HFFc6 (cell line): ENCODE measurements around the gene TSPAN32. TPM values are rescaled to one million over a fixed set of nuclear protein-coding genes. Genes with fewer than 3 reads are reported as not detected.

ENCODE experiments used
- DNase-seq: peaks from one replicate; pipeline ENCODE4 v3.0.0-alpha.2; 2018
- H3K27ac Mint-ChIP-seq: 2 replicates; pipeline ENCODE4 v1.8.0; 2020; ENCODE audit warnings: mild to moderate bottlenecking, mixed read lengths
- H3K27me3 Mint-ChIP-seq: 2 replicates; pipeline ENCODE4 v1.8.0; 2021; ENCODE audit warnings: mild to moderate bottlenecking, moderate library complexity, mixed read lengths; ENCODE audit not compliant: insufficient read depth
- H3K36me3 Mint-ChIP-seq: 2 replicates; pipeline ENCODE4 v1.8.0; 2021; ENCODE audit warnings: low read depth, mixed read lengths
- H3K4me1 Mint-ChIP-seq: 2 replicates; pipeline ENCODE4 v1.8.0; 2020; ENCODE audit warnings: low read depth, mixed read lengths
- H3K4me3 Mint-ChIP-seq: 2 replicates; pipeline ENCODE4 v1.8.0; 2020; ENCODE audit warnings: mild to moderate bottlenecking, moderate library complexity, mixed read lengths
- H3K9me3 Mint-ChIP-seq: 2 replicates; pipeline ENCODE4 v1.8.0; 2020; ENCODE audit warnings: mild to moderate bottlenecking, mixed read lengths
- total RNA-seq, 6 experiments: library from RNA; stranded (reverse); fragmentation: NEBNext Ultra II Directional; extraction: Animal tissue kit (Norgen Biotek cat#: 25700); gene quantifications; 2 replicates in 1 of 6; 3 replicates in 5 of 6; pipeline ENCODE4 v1.2.3, GENCODE V29; 2021
- TF ChIP-seq, protein P1 (sequence below): fragments of 200-600 bp; sonication (generic); IDR thresholded peaks from 2 replicates; pipeline ENCODE4 v1.5.0; 2021; ENCODE audit warnings: antibody characterized with exemption, mild to moderate bottlenecking

The TSPAN32 gene
- total RNA-seq, 6 experiments from 2014 or later = not detected

DNA sequence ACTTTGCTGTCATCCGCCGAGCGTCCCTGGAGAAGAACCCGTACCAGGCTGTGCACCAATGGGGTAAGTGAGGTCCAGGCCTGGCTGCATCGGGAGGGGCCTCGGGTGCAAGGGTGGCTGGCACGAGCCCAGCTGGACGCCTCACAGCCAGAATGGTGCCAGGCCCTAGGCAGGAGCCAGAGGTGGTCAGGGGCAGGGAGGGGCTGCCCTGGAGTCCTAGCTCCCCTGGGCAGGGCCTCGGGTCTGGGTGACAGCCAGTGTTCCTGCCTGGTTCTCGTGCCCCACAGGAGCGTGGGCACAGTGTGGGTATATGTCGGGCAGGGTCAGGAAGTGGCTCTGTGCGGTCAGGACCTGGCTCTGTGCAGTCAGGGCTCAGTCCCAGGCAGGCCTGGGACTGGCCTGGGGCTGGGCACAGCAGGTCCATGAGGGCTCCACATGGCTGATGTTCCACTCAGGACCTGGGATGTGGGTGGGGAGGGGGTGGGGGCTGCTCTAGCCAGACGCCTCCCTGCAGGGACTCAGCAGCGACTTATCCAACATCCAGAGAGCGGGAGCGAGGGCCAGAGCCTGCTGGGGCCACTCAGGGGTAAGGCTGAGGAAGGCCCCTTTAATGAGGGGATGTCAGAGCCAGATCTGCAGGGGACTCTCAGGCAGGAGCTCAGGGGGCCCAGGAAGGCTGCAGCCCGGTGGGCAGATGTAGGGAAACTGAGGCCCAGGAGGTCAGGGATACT, 1.2 kb downstream of the TSPAN32 start:
- Mint-ChIP-seq H3K4me1 (peaks cover 14% of the 10 kb centered on the region), H3K9me3 (no peaks in the 10 kb centered on the region), H3K27me3 (no peaks in the 10 kb centered on the region; the same call in 1 of the 2 replicates), H3K36me3 (no peaks in the 10 kb centered on the region), H3K27ac (no peak overlapping the region), H3K4me3 (no peak overlapping the region)
- no peak for DNase-seq
- TF ChIP-seq, protein P1, sequence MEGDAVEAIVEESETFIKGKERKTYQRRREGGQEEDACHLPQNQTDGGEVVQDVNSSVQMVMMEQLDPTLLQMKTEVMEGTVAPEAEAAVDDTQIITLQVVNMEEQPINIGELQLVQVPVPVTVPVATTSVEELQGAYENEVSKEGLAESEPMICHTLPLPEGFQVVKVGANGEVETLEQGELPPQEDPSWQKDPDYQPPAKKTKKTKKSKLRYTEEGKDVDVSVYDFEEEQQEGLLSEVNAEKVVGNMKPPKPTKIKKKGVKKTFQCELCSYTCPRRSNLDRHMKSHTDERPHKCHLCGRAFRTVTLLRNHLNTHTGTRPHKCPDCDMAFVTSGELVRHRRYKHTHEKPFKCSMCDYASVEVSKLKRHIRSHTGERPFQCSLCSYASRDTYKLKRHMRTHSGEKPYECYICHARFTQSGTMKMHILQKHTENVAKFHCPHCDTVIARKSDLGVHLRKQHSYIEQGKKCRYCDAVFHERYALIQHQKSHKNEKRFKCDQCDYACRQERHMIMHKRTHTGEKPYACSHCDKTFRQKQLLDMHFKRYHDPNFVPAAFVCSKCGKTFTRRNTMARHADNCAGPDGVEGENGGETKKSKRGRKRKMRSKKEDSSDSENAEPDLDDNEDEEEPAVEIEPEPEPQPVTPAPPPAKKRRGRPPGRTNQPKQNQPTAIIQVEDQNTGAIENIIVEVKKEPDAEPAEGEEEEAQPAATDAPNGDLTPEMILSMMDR = no peak

DNA sequence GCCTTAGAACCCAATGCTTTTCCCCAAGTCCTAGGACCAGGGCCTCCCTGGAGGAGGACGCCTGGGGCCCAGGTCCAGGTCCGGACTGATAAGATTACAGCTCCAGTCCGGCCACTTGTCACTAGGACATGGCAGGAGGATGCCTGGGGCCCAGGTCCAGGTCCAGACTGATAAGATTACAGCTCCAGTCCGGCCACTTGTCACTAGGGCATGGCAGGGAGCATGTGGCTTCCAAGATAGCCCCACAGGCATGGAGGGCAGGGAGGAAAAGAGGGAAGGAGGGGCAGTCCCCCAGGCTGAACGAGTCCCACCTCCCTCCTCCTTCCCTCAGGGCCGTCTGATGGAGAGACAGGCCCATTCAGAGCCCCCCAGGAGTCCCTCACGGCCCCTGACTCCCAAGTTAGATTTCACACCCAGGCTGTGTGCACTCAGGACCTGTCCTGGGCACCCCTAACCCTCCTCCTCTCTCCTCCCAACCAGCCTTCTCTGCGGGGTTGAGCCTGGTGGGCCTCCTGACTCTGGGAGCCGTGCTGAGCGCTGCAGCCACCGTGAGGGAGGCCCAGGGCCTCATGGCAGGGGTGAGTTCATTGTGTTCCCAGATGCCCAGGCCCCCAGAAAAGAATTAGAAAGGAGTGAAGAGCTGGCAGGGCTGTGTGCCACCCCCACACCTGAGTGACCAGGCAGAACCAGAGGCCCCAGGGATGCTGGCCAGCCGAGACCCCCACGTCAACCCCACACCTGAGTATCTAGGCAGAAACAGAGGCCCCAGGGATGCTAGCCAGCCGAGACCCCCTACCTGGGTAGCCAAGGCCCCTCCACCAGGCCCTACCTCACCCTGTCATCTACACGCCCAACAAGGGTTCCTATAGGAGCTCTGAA, 2.1 kb downstream of the TSPAN32 start:
- no peak for DNase-seq
- no peak overlapping the region for H3K4me3 Mint-ChIP-seq
- H3K4me1 Mint-ChIP-seq = peaks cover 14% of the 10 kb centered on the region
- TF ChIP-seq, protein P1 = no peak
- H3K27me3 Mint-ChIP-seq = no peaks in the 10 kb centered on the region; the same call in 1 of the 2 replicates
- H3K9me3 Mint-ChIP-seq = no peaks in the 10 kb centered on the region
- H3K36me3 Mint-ChIP-seq = no peaks in the 10 kb centered on the region
- no peak overlapping the region; the same call in 1 of the 2 replicates for H3K27ac Mint-ChIP-seq

DNA sequence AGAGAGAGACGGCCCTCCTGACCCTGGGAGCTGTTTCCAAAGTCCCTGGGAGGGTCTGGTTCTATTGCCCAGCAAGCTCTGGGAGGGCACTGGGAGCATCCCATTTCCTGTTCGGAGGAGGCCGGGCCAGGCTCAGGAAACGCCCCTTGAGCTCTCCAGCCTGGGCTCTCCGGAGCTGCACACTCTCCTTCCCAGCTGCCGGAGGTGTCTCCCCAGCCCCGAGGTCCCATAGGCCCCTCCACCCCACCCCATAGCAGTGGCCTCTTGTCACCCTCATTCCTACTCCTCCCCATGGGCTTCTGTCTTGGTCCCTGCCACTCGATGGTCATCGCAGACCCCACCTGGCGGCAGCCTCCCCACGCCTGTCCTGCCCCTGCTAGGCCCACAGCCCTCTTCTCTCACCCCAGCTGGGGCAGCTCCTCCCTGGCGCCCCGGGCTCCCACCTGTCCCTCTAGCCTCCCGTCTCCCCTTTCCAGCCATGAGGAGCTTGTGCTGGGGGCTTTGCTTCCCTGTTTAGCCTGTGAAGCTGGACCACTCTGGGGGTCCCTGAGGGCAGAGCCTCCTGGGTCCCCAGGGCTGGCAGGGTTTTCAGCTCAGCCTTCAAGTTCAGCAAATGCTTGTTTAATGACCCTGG, 2.8 kb downstream of the TSPAN32 start:
- H3K27ac Mint-ChIP-seq = no peak overlapping the region
- no peaks in the 10 kb centered on the region for H3K36me3 Mint-ChIP-seq
- no peak for DNase-seq
- H3K9me3 Mint-ChIP-seq = no peaks in the 10 kb centered on the region
- H3K4me3 Mint-ChIP-seq = no peak overlapping the region
- peaks cover 14% of the 10 kb centered on the region for H3K4me1 Mint-ChIP-seq
- H3K27me3 Mint-ChIP-seq = no peaks in the 10 kb centered on the region; the same call in 1 of the 2 replicates
- TF ChIP-seq, protein P1 = no peak

DNA sequence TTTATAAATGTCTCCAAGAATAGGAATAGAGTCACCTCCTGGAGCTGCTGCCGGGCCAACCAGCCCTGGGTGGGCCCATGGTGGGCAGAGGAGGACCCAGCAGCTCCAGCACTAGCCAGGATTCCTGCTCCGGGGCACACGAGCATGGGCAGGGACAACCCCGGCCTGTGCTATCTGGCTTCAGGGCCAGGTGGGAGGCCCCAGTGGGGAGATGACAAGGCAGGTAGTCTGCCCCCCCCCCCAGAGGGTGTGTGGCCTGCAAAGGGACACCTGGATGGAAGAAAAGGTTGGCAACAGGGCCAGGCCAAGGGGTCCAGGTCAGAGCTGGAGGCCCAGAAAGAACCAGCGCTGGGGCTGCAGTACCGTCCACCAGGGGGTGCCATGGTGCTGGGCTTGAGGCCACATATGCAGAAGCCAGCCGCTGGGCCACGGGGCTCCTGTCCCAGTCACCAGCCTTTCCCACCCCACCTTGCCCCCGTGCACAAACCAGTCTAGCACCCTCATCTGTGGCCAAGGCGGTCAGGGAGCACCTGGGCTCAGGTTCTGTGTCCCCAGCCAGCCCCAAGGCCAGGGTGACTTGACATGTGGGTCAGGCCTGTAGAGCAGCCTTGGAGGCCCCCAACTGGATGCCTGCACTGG, 3.4 kb downstream of the TSPAN32 start:
- H3K4me3 Mint-ChIP-seq = peak overlapping the region; percentile 79; the same call in 1 of the 2 replicates
- H3K27ac Mint-ChIP-seq = peak overlapping the region; percentile 91
- no peaks in the 10 kb centered on the region for H3K36me3 Mint-ChIP-seq
- no peaks in the 10 kb centered on the region; the same call in 1 of the 2 replicates for H3K27me3 Mint-ChIP-seq
- peaks cover 14% of the 10 kb centered on the region for H3K4me1 Mint-ChIP-seq
- TF ChIP-seq, protein P1 = peak; percentile 98
- peak; percentile 54 for DNase-seq
- no peaks in the 10 kb centered on the region for H3K9me3 Mint-ChIP-seq
